Inferior parietal cortex (tissue), 1 donor: ENCODE data around the gene RFTN2.
"Not testable (repeated sequence)": the region's sequence is repeated elsewhere in the genome, so short reads cannot be mapped to it uniquely, and the experiment has no call there.

Source experiments
- DNase-seq: peaks from one replicate; pipeline ENCODE4 v3.0.0-alpha.2; 2016; ENCODE audit errors: extremely low spot score

RFTN2 gene

GRCh38 chr2:197604117-197604860 lies 71.1 kb downstream of the RFTN2 start:
- DNase-seq: no peak

GRCh38 chr2:197601726-197602125 lies 73.7 kb downstream of the RFTN2 start:
- no peak for DNase-seq

GRCh38 chr2:197600306-197600705 lies 75.1 kb downstream of the RFTN2 start:
- DNase-seq: no peak

GRCh38 chr2:197599285-197599965 lies 76.0 kb downstream of the RFTN2 start:
- no peak for DNase-seq

- DNase-seq: no peak
Measured at GRCh38 chr2:197598450-197598849, 76.9 kb downstream of the RFTN2 start.

GRCh38 chr2:197597166-197597565 lies 78.2 kb downstream of the RFTN2 start:
- no peak for DNase-seq

GRCh38 chr2:197596766-197597165 lies 78.6 kb downstream of the RFTN2 start:
- no peak for DNase-seq

- no peak for DNase-seq
Measured at GRCh38 chr2:197591339-197592072, 83.9 kb downstream of the RFTN2 start.

GRCh38 chr2:197587255-197587654 lies 88.1 kb downstream of the RFTN2 start:
- not testable (repeated sequence) for DNase-seq

GRCh38 chr2:197580166-197580565 lies 95.2 kb downstream of the RFTN2 start:
- not testable (repeated sequence) for DNase-seq

- not testable (repeated sequence) for DNase-seq
Measured at GRCh38 chr2:197578294-197578693, 97.1 kb downstream of the RFTN2 start.

- no peak for DNase-seq
Measured at GRCh38 chr2:197577446-197577845, 97.9 kb downstream of the RFTN2 start.

- DNase-seq: no peak
Measured at GRCh38 chr2:197576631-197577030, 98.8 kb downstream of the RFTN2 start.

- no peak for DNase-seq
Measured at GRCh38 chr2:197575987-197576386, 99.4 kb downstream of the RFTN2 start.

- DNase-seq: no peak
Measured at GRCh38 chr2:197573608-197574007, 101.8 kb downstream of the RFTN2 start.

- DNase-seq: no peak
Measured at GRCh38 chr2:197571627-197572271, 103.6 kb downstream of the RFTN2 start.

- peak; percentile 58 for DNase-seq
Measured at GRCh38 chr2:197560146-197560665, 115.2 kb downstream of the RFTN2 start.

- peak; percentile 15 for DNase-seq
Measured at GRCh38 chr2:197559681-197560080, 115.7 kb downstream of the RFTN2 start.

GRCh38 chr2:197558393-197558792 lies 117.0 kb downstream of the RFTN2 start:
- DNase-seq: no peak

GRCh38 chr2:197556456-197556855 lies 118.9 kb downstream of the RFTN2 start:
- no peak for DNase-seq

GRCh38 chr2:197555467-197555866 lies 119.9 kb downstream of the RFTN2 start:
- DNase-seq: no peak

- DNase-seq: not testable (repeated sequence)
Measured at GRCh38 chr2:197551260-197551659, 124.1 kb downstream of the RFTN2 start.
